ENCODE data around the gene MYRIP. TPM values are rescaled to one million over a fixed set of nuclear protein-coding genes. Genes with fewer than 3 reads are reported as not detected.

Gene MYRIP
- total and polyA plus RNA-seq, 10 of the 15 experiments (the other 5 are each of a cell fraction or from before 2014, with no cell fraction given), result 0.03 to 0.08 (median 0.04) TPM; not detected in 6

- POLR2A ChIA-PET, result no interaction called here
- H3K79me2 ChIP-seq (ENCODE audit: control insufficient read depth, insufficient read depth, low read length), result no peaks in the 10 kb centered on the region
Measured at GRCh38 chr3:39970982-39971381, 161.6 kb downstream of the MYRIP start.

More at GRCh38 chr3:39970982-39971381, 161.6 kb downstream of the MYRIP start:
- 39% methylated on average over 2 of the region's 2 CpGs for WGBS (ENCODE audit: insufficient coverage, insufficient replicate concordance, low lambda C conversion rate, missing lambda C conversion rate)
- SMC1A ChIA-PET (ENCODE audit: uncharacterized antibody, unreplicated experiment), result no interaction called here
- no peak for DNase-seq (ENCODE audit: low read depth, low spot score)
- CTCF ChIA-PET, result no interaction called here
- intact Hi-C loops (cut with micrococcal nuclease; ENCODE audit: unreplicated experiment), result no loop called here
- no peak overlapping the region for H2AFZ ChIP-seq (ENCODE audit: control insufficient read depth, low read depth, low read length)
- TF ChIP-seq ZSCAN29 (IDR thresholded peaks at IDR 0.05), result no peak
- TF ChIP-seq HDGF (IDR thresholded peaks at IDR 0.05), result no peak
- TF ChIP-seq TCF12 (IDR thresholded peaks at IDR 0.05; ENCODE audit: low read depth, low read length), result no peak
- no peak for TF ChIP-seq CREM (IDR thresholded peaks at IDR 0.05; ENCODE audit: low read depth)
- no peak for TF ChIP-seq POU2F2 (IDR thresholded peaks at IDR 0.05; ENCODE audit: borderline replicate concordance, low read depth, low read length)
- no peak for TF ChIP-seq PRDM15 (CRISPR knock-in tag; IDR thresholded peaks at IDR 0.05)
- no peak for TF ChIP-seq SUZ12 (IDR thresholded peaks at IDR 0.05; ENCODE audit: unreplicated experiment)
- no peak for TF ChIP-seq MLLT1 (IDR thresholded peaks at IDR 0.05)
- TF ChIP-seq RB1 (IDR thresholded peaks at IDR 0.05; ENCODE audit: borderline replicate concordance), result no peak
- no peak for TF ChIP-seq LARP7 (IDR thresholded peaks at IDR 0.05)
- TF ChIP-seq ZNF24 (IDR thresholded peaks at IDR 0.05), result no peak
- TF ChIP-seq USF1 (IDR thresholded peaks at IDR 0.05; ENCODE audit: borderline replicate concordance, extremely low read length, insufficient read depth, low read depth, low read length), result no peak
- TF ChIP-seq RBBP5 (conservative IDR thresholded peaks at IDR 0.05), result no peak
- TF ChIP-seq MAX (IDR thresholded peaks at IDR 0.05; ENCODE audit: low read depth, low read length), result no peak
- no peak for TF ChIP-seq CHD4 (IDR thresholded peaks at IDR 0.05)
- no peak for ATAC-seq
- H3K9ac ChIP-seq (ENCODE audit: control insufficient read depth, insufficient read depth, low read length), result no peak overlapping the region
- H3K4me3 ChIP-seq, result no peak overlapping the region
- H3K27ac ChIP-seq (ENCODE audit: control insufficient read depth, insufficient read depth), result no peak overlapping the region
- no peaks in the 10 kb centered on the region for H3K4me1 ChIP-seq (ENCODE audit: control insufficient read depth, insufficient read depth, low read length)
- no peak for FAIRE-seq
- H3K4me2 ChIP-seq (ENCODE audit: control insufficient read depth, insufficient read depth), result no peak overlapping the region
- H3K36me3 ChIP-seq (ENCODE audit: control insufficient read depth in 2 of 2, insufficient read depth in 2 of 2, low read length in 1 of 2), result no peaks in the 10 kb centered on the region
- no peaks in the 10 kb centered on the region for H4K20me1 ChIP-seq (ENCODE audit: control insufficient read depth, insufficient read depth)
- no peaks in the 10 kb centered on the region for H3K9me3 ChIP-seq (replicated peaks; ENCODE audit: control insufficient read depth, insufficient read depth, low read length)
- no TSS peak for BruUV-seq (replicated peaks)
- H3K27me3 ChIP-seq (replicated peaks in 1 of 2; ENCODE audit: control insufficient read depth in 2 of 2, insufficient read depth in 2 of 2, low read length in 1 of 2), result no peaks in the 10 kb centered on the region
- RAD21 ChIA-PET (ENCODE audit: unreplicated experiment), result no interaction called here
- in situ Hi-C loops (cut with MboI), result no loop called here

All from GM12878 (cell line).